Activated naive CD8-positive, alpha-beta T cell treated with anti-CD3 and anti-CD28 coated beads, Interleukin-2, amount 50 U/mL, for 16 hours (primary cell): ENCODE data around the gene NHERF1.

Source experiments
- DNase-seq: peaks from one replicate; pipeline ENCODE4 v3.0.0-alpha.2; 2020; ENCODE audit warnings: low read depth, low spot score

The NHERF1 gene

GRCh38 chr17:74807925-74808324 is 59.5 kb downstream of the NHERF1 start:
- DNase-seq, result no peak

GRCh38 chr17:74808714-74809430 is 60.4 kb downstream of the NHERF1 start:
- DNase-seq, result no peak

GRCh38 chr17:74810699-74811485 is 62.5 kb downstream of the NHERF1 start:
- no peak for DNase-seq

GRCh38 chr17:74812109-74813009 is 63.9 kb downstream of the NHERF1 start:
- no peak for DNase-seq

- DNase-seq, result no peak
Measured at GRCh38 chr17:74814453-74814852, 66.0 kb downstream of the NHERF1 start.

GRCh38 chr17:74815067-74815466 is 66.6 kb downstream of the NHERF1 start:
- no peak for DNase-seq

GRCh38 chr17:74815550-74816370 is 67.3 kb downstream of the NHERF1 start:
- DNase-seq, result no peak

- no peak for DNase-seq
Measured at GRCh38 chr17:74816905-74817620, 68.6 kb downstream of the NHERF1 start.

- DNase-seq, result no peak
Measured at GRCh38 chr17:74818291-74818938, 70.0 kb downstream of the NHERF1 start.
